Activated CD8-positive, alpha-beta T cell treated with anti-CD3 and anti-CD28 coated beads for 36 hours (primary cell): ENCODE data around the gene CLC. TPM values are rescaled to one million over a fixed set of nuclear protein-coding genes. Genes with fewer than 3 reads are reported as not detected.

Experiments used
- ATAC-seq: fragments of 200-7000 bp; cut with Tn5 transposase; one replicate; pipeline ENCODE4 v1.10.0; 2021; ENCODE audit warnings: mild to moderate bottlenecking, moderate library complexity
- CTCF ChIA-PET: fragments of 350-600 bp; sonication (Branson Sonifier 250); formaldehyde crosslinking; loops from one replicate; lab custom pipeline; 2021; ENCODE audit warnings: antibody characterized with exemption; lab: Charles Lee
- POLR2A ChIA-PET: fragments of 350-600 bp; sonication (Branson Sonifier 250); formaldehyde crosslinking; loops from one replicate; lab custom pipeline; 2021; ENCODE audit warnings: antibody characterized with exemption; lab: Charles Lee
- DNase-seq: peaks from one replicate; pipeline ENCODE4 v3.0.0-alpha.2; 2020
- H3K27ac Mint-ChIP-seq: one replicate; pipeline ENCODE4 v1.8.0; 2021; ENCODE audit warnings: mild to moderate bottlenecking, mixed read lengths
- H3K27me3 Mint-ChIP-seq: one replicate; pipeline ENCODE4 v1.8.0; 2021; ENCODE audit warnings: mixed read lengths
- H3K36me3 Mint-ChIP-seq: one replicate; pipeline ENCODE4 v1.8.0; 2021; ENCODE audit warnings: low read depth, mixed read lengths
- H3K4me1 Mint-ChIP-seq: one replicate; pipeline ENCODE4 v1.8.0; 2021; ENCODE audit warnings: low read depth, mixed read lengths
- H3K4me3 Mint-ChIP-seq: one replicate; pipeline ENCODE4 v1.8.0; 2021; ENCODE audit warnings: mild to moderate bottlenecking, moderate library complexity, mixed read lengths
- H3K9me3 Mint-ChIP-seq: one replicate; pipeline ENCODE4 v1.8.0; 2021; ENCODE audit warnings: mixed read lengths
- CTCF ChIP-seq: fragments of 200-600 bp; IDR thresholded peaks from one replicate; pipeline ENCODE4 v1.8.0; 2022; ENCODE audit warnings: antibody characterized with exemption, mild to moderate bottlenecking
- intact Hi-C: fragments of 100-400 bp; cut with micrococcal nuclease; formaldehyde crosslinking; loops from one replicate; pipeline ENCODE4 v1.10.0; 2022
- total RNA-seq, 2 experiments: library from RNA; stranded (reverse); gene quantifications; one replicate each; pipeline ENCODE4 v1.2.3, GENCODE V29; 2021

CLC gene
- total RNA-seq, 2 experiments from 2014 or later = not detected

- no peaks in the 10 kb centered on the region for H3K36me3 Mint-ChIP-seq
- ATAC-seq (no peak), DNase-seq (no peak)
- no peak overlapping the region for H3K27ac Mint-ChIP-seq
- no peak for TF ChIP-seq CTCF
- no peak overlapping the region for H3K4me3 Mint-ChIP-seq
- ChIA-PET POLR2A (interaction anchor here (0.7 kb wide), 1 partner anchor 24 kb away, joined by 4 read pairs; no protein-coding TSS in a partner anchor), CTCF (interaction anchor here (1.3 kb wide), 1 partner anchor 31 kb away, joined by 3 read pairs; no protein-coding TSS in a partner anchor)
- peaks cover 5% of the 10 kb centered on the region for H3K4me1 Mint-ChIP-seq
- H3K27me3 Mint-ChIP-seq = peaks cover 24% of the 10 kb centered on the region
- intact Hi-C loops = no loop called here
- no peaks in the 10 kb centered on the region for H3K9me3 Mint-ChIP-seq
Measured at GRCh38 chr19:39733841-39734240, 4.0 kb downstream of the CLC start.

DNA sequence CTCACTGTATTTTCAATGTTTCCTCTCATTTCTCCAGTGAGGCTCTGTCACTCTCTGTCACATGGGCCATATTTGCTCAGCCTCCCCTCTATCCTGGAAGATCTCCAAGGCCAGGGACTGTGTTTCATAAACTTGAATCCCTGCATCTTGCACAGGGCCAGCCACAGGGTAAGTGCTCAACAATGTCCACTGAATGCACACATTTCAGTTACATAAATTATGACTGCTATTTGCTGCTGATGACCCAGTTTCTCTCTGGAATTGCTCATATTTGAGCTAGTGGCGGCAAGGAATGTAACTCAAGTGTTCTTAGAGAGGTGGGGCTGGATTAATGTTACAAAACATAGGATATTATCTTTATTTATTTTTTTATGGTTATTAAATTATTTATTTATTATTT lies 6.1 kb downstream of the CLC start:
- no peak for DNase-seq
- peaks cover 5% of the 10 kb centered on the region for H3K4me1 Mint-ChIP-seq
- H3K27me3 Mint-ChIP-seq = peaks cover 27% of the 10 kb centered on the region
- TF ChIP-seq CTCF = no peak
- intact Hi-C loops = no loop called here
- CTCF ChIA-PET = interaction anchor here (1.2 kb wide), 1 partner anchor 60 kb away, joined by 3 read pairs; no protein-coding TSS in a partner anchor
- H3K27ac Mint-ChIP-seq = no peak overlapping the region
- no peaks in the 10 kb centered on the region for H3K9me3 Mint-ChIP-seq
- no peak for ATAC-seq
- POLR2A ChIA-PET = no interaction called here
- H3K36me3 Mint-ChIP-seq = no peaks in the 10 kb centered on the region
- H3K4me3 Mint-ChIP-seq = no peak overlapping the region

DNA sequence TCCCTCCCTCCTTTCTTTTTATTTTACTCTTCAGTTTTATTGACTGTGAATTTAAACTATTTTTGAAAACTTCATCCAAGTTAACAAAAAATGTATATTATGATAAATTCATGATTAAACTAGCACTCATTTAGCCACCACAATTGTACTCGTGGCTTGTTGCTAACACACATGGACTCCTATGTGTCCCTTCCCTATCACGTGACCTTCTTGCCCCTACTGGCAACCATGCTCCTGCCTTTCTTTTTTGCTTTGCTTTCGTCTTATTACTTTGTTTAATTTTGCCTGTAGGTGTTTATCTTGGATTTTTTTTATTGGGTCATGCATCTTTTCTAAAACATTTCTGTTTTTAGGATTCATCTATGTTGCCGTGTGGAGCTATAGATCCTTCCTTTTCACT lies 8.2 kb downstream of the CLC start:
- H3K27me3 Mint-ChIP-seq = peaks cover 39% of the 10 kb centered on the region
- ATAC-seq (no peak), DNase-seq (no peak)
- no peak overlapping the region for H3K4me3 Mint-ChIP-seq
- no peaks in the 10 kb centered on the region for H3K36me3 Mint-ChIP-seq
- no peaks in the 10 kb centered on the region for H3K9me3 Mint-ChIP-seq
- TF ChIP-seq CTCF = no peak
- H3K27ac Mint-ChIP-seq = no peak overlapping the region
- intact Hi-C loops = no loop called here
- ChIA-PET POLR2A (no interaction called here), CTCF (no interaction called here)
- no peaks in the 10 kb centered on the region for H3K4me1 Mint-ChIP-seq

GRCh38 chr19:39728040-39728439 lies 9.8 kb downstream of the CLC start:
- no peaks in the 10 kb centered on the region for H3K36me3 Mint-ChIP-seq
- no peak for ATAC-seq
- POLR2A ChIA-PET = no interaction called here

More at GRCh38 chr19:39728040-39728439, 9.8 kb downstream of the CLC start:
- no peak for TF ChIP-seq CTCF
- Mint-ChIP-seq H3K27me3 (peaks cover 47% of the 10 kb centered on the region), H3K27ac (no peak overlapping the region), H3K9me3 (no peaks in the 10 kb centered on the region), H3K4me1 (no peaks in the 10 kb centered on the region), H3K4me3 (no peak overlapping the region)
- DNase-seq = no peak
- CTCF ChIA-PET = no interaction called here
- intact Hi-C loops = no loop called here
